ENCODE measurements around the gene FLCN.

Gene FLCN

DNA sequence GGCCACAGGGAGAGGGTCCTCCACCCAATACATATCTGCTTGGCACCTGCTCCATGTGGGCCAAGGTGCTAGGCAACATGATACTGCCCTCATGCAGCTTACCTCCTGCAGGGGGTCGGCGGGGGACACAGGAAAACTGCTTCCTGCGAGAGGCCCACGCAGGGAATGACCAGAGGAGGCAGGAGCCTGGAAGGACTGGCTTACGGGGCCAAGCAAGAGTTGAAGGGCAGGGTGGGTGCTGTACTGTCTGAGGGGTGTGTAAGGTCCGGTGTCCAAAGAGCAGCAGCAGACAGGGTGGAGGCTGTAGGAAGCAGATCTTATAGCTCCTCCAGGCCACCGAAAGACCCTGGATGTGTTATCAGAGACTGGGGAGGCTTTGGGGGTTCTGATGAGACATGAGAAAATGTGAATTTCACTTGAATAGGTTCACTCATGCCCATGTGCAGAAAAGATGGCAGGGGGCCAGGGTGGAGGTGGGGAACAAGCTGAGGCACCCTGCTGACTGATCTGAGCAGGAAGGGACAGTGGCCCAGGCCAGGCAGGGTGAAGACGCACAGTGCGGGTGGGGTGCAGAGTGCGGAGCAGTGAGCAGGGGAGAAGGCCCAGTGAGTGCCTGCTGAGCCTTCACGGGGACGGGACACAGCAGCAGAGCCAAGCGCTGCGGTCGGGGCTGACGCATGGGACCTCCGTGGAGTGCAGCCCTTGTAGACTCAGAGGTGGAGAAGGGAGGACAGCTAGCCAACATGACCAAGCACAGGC lies 8.3 kb downstream of the FLCN start:
- H3K4me3 ChIP-seq (ENCODE audit: control insufficient read depth, low read depth, low read length): no peak overlapping the region
- no peak for DNase-seq (ENCODE audit: low read depth)
- TF ChIP-seq, protein P1, sequence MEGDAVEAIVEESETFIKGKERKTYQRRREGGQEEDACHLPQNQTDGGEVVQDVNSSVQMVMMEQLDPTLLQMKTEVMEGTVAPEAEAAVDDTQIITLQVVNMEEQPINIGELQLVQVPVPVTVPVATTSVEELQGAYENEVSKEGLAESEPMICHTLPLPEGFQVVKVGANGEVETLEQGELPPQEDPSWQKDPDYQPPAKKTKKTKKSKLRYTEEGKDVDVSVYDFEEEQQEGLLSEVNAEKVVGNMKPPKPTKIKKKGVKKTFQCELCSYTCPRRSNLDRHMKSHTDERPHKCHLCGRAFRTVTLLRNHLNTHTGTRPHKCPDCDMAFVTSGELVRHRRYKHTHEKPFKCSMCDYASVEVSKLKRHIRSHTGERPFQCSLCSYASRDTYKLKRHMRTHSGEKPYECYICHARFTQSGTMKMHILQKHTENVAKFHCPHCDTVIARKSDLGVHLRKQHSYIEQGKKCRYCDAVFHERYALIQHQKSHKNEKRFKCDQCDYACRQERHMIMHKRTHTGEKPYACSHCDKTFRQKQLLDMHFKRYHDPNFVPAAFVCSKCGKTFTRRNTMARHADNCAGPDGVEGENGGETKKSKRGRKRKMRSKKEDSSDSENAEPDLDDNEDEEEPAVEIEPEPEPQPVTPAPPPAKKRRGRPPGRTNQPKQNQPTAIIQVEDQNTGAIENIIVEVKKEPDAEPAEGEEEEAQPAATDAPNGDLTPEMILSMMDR (IDR thresholded peaks at IDR 0.05; ENCODE audit: control insufficient read depth, insufficient read depth, low read depth, low read length, missing control alignments): no peak

DNA sequence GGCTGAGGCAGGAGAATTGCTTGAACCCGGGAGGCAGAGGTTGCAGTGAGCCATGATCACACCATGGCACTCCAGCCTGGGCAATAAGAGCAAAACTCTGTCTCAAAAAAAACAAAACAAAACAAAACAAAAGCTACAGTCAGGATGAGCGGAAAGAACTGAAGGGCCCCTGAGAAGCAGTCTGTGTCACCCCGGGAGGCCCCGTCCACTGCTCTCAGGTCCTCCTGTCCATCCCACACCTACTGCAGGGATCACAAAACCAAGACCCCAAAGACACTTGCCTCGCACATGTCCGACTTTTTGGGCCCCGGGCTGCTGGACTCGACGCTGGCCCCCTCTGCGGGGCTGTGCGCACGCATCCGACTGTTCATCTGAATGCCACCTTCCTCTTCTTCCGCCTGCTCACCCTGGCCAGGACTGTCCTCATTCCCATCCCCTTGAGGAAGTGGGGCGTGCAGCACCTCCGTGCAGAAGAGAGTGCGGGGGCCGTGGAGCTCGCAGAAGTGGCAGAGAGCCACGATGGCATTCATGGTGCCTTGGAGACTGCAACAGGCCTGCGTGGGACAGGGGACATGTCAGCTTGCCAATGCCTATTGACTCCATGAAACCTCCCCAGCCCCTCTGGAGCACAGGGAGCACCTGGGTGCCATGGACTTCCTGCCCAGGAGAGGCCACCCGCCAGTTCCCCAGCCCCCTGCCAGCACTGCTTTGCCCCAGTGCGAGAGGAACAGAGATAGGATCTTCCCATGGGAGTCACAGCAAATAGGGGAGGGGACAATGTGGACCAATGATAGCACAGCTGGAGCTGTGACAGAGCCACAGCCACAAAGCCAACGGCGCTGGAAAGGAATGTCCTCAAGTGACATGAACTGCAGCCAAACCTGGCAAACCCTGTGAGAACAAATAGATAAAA lies 9.1 kb downstream of the FLCN start:
- no peak for DNase-seq (ENCODE audit: low read depth)
- TF ChIP-seq, protein P1 (IDR thresholded peaks at IDR 0.05; ENCODE audit: control insufficient read depth, insufficient read depth, low read depth, low read length, missing control alignments): no peak
- H3K4me3 ChIP-seq (ENCODE audit: control insufficient read depth, low read depth, low read length): no peak overlapping the region

- DNase-seq (ENCODE audit: low read depth): no peak
- H3K4me3 ChIP-seq (ENCODE audit: control insufficient read depth, low read depth, low read length): no peak overlapping the region
- TF ChIP-seq, protein P1 (IDR thresholded peaks at IDR 0.05; ENCODE audit: control insufficient read depth, insufficient read depth, low read depth, low read length, missing control alignments): no peak
Observed at GRCh38 chr17:17226451-17227265, 10.3 kb downstream of the FLCN start.

- no peak overlapping the region for H3K4me3 ChIP-seq (ENCODE audit: control insufficient read depth, low read depth, low read length)
- TF ChIP-seq, protein P1 (IDR thresholded peaks at IDR 0.05; ENCODE audit: control insufficient read depth, insufficient read depth, low read depth, low read length, missing control alignments): no peak
- no peak for DNase-seq (ENCODE audit: low read depth)
Observed at GRCh38 chr17:17225901-17226300, 11.1 kb downstream of the FLCN start.

- TF ChIP-seq, protein P1 (IDR thresholded peaks at IDR 0.05; ENCODE audit: control insufficient read depth, insufficient read depth, low read depth, low read length, missing control alignments): no peak
- H3K4me3 ChIP-seq (ENCODE audit: control insufficient read depth, low read depth, low read length): no peak overlapping the region
- DNase-seq (ENCODE audit: low read depth): no peak
Observed at GRCh38 chr17:17224137-17224536, 12.8 kb downstream of the FLCN start.

DNA sequence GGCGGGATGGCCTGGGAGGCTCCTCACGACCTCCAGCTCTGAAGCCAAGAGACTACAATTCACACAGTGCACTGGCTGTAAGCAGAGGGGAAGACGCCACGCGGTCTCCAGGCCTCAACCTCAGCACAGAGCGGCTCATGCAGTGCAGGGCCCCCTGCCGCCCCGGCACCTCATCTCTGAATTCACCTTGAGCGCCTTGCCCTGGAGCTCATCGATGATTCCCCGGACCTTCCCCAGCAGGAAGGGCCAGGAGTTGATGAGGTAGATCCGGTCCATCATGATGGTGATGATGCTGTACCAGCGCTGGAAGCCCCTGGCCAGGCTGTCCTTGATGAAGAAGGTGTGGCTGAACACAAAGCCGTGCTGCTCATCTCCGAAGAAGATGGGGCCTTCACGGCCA lies 13.2 kb downstream of the FLCN start:
- TF ChIP-seq, protein P1 (IDR thresholded peaks at IDR 0.05; ENCODE audit: control insufficient read depth, insufficient read depth, low read depth, low read length, missing control alignments): no peak
- no peak for DNase-seq (ENCODE audit: low read depth)
- H3K4me3 ChIP-seq (ENCODE audit: control insufficient read depth, low read depth, low read length): no peak overlapping the region
